KBM-7 (cell line): ENCODE results near the gene GIPR.
"Not testable (repeated sequence)": the region's sequence is repeated elsewhere in the genome, so short reads cannot be mapped to it uniquely, and the experiment has no call there.

ENCODE experiments used
- DNase-seq: peaks from one replicate; pipeline ENCODE4 v3.0.0-alpha.2; 2015
- in situ Hi-C: fragments of 300-500 bp; cut with MboI; formaldehyde crosslinking; loops from 2 replicates; pipeline ENCODE4 v1.14.3; 2020; ENCODE audit warnings: low sequenced_read_pairs, low pct_unique_long_range_greater_than_20kb, mixed read lengths

The GIPR gene, protein sequence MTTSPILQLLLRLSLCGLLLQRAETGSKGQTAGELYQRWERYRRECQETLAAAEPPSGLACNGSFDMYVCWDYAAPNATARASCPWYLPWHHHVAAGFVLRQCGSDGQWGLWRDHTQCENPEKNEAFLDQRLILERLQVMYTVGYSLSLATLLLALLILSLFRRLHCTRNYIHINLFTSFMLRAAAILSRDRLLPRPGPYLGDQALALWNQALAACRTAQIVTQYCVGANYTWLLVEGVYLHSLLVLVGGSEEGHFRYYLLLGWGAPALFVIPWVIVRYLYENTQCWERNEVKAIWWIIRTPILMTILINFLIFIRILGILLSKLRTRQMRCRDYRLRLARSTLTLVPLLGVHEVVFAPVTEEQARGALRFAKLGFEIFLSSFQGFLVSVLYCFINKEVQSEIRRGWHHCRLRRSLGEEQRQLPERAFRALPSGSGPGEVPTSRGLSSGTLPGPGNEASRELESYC

DNA sequence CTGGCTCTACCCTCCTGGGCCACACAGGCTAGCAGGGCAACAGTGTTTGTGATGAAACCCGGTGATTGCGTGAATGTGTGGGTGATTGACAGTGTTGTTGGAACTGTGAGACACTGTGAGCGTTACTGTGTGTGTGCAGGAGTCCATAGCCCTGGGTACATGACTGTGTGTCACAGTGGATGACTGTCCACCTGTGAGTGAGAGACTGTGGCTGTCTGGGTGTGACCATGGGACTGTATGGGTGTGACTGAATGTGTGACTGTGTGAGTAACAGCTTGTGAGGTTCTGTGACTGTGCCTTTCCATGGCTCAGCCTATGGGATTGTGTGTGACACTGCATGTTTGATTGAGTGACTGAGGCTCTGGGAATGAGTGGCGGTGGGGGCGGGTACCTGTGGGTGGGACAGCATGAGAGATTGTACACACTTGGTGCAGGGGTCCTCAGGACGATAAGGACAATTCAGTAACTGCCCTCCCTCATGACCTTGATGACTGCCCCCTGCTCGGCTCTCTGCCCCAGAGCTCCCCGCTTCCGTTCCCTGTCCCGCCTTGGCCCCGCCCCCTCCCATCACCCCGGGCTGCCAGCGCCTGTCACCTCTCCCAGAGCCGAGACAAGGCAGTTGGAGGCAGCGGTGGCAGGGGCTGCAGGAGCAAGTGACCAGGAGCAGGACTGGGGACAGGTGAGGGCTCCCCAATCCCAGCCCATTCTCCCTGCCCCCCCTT is at the start of gene GIPR:
Gene GIPR (plus strand): TSS at position 602 of the 722 bp plus-strand sequence. CDS start 1,300 bp downstream, outside the sequence.
- in situ Hi-C loops, result no loop called here
- DNase-seq, result peak; percentile 44

DNA sequence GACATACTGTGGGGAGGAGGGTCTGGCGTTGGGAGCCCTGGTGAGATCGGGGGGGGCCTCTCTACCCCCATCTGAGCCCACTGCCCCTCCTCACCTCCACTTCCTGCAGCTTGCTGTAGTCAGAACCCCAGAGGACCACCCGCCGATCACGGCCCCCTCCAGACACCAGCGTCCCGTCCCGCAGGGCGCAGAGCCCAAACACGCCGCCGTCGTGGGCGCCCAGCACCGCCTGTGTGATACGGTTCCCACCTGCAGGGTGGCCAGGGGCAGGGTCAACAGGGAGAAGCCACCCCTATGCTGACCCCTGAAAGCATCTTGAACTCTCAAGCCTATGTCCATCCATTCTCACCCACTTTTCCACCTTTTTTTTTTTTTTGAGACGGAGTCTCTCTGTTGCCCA is 46.6 kb upstream of the GIPR start:
- in situ Hi-C loops, result no loop called here

DNA sequence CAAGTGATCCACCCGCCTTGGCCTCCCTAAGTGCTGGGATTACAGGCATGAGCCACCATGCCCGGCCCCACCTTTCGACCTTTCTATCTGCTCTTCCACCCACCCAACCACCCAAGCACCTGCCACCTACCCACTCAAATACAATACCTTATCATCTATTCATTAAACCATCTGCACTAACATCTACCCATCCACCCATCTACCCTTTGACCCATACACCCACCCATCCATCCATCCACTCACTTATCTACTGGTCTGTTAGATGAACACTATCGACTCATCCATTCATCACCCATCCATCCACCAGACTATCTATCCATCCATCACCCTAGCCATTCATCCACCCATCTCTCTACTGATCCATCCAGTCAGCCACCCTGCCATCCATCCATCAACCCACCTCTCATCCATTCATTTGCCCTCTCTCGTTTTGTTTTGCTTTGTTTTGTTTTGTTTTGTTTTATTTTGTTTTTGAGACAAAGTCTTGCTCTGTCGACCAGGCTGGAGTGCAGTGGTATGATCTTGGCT is 46.0 kb upstream of the GIPR start:
- in situ Hi-C loops, result no loop called here

More for the DNA sequence above, 46.6 kb upstream of the GIPR start:
- no peak for DNase-seq

DNA sequence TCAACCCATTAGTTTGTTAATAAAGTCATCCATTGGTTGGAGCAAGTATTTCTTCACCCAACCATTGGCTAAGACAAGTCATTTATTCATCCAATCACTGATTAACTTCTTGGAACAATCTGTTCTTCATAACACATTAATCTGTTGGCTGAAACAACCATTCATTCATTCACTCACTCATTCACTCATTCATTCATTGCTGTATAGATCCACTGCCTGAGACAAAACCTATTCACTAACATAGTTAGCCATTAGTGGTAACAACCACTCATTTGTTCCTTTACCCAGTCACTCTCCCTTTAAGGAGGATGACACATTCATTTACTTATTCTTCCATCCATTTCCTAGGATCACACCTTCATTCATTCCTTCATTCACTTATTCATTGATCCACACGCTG is 44.0 kb upstream of the GIPR start:
- no peak for DNase-seq
- in situ Hi-C loops, result no loop called here

More for the DNA sequence above, 46.0 kb upstream of the GIPR start:
- no peak for DNase-seq

DNA sequence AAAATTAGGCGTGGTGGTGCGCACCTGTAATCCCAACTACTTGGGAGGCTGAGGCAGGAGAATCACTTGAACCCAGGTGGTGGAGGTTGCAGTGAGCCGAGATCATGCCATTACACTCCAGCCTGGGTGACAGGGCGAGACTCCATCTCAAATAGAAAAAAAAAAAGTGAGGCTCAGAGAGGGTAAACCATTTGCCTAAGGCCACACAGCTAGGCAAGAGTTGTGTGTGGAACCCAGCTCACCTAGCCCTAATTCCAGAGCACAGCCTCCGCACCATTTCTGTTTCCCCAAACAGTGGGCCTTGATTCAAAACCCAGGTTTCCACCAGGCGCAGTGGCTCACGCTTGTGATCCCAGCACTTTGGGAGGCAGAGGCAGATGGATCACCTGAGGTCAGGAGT is 39.8 kb upstream of the GIPR start:
- DNase-seq, in situ Hi-C loops: not testable (repeated sequence)

DNA sequence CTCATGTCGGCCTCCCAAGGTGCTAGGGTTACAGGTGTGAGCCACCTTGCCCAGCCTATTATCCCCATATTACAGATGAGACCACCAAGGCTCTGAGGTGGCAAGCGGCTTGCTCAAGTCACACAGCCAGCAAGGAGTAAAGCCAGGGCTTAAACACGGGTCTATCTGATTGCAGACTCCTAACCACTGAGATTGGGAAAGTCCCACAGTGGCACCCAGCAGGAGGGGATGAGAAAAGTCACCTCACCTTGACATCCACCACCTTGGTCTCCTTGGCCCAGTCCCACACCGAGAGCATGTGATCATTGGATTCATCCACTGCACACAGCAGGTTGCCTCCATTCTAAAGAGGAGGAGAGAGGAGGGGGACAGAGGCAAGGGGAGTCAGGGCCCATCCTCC is 38.3 kb upstream of the GIPR start:
- in situ Hi-C loops, result no loop called here
- DNase-seq, result no peak

DNA sequence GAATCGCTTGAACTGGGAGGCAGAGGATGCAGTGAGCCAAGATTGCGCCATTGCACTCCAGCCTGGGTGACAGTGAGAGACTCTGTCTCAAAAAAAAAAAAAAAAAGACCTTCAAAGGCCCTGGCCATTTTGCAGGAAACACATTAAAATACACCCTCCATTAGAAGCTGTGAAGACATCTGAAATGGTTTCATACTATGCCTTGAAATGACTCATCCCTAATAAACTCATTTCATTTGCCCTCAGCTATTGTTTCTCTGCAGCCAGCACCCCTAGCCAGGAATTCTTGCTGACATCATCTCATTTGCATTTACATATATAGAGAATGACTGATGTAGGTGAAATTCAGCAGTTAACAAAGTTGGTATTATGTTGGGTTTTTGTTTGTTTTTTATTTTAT is 37.6 kb upstream of the GIPR start:
- in situ Hi-C loops, result no loop called here
- DNase-seq, result no peak

DNA sequence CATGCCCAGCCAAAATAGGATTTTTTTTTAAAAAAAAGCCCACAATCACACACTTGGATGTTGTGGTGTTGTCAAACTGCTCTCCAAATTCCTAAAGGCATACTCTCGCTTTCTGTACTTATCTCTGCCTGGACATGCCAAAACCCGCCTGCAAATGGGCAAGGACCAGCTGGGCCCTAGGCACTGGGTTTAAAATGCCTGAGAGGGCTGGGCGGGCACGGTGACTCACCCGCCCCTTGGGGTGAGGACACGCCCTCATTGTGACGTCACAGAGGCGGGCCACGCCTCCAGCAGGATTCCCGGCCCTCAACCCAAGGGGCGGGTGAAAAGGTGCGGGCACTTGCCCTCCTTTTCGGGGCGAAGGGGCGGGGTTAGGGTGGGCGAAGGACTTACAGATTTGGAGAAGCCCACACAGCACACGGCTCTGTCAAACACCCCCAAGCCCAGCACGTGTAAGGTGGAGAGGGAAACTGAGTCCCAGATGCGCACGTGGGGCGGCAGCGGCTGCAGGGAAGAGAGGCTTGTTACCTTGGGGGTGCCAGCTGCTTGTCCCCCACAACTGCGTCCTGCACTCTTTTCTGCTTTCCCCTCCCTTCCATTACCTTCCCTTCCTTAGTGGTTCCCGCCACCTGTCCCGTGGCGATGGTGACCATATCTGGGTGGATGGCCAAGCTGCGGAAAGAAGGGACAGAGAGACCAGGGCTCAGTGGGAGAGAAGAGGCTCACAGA is 35.4 kb upstream of the GIPR start:
- in situ Hi-C loops, result no loop called here
- DNase-seq, result no peak

DNA sequence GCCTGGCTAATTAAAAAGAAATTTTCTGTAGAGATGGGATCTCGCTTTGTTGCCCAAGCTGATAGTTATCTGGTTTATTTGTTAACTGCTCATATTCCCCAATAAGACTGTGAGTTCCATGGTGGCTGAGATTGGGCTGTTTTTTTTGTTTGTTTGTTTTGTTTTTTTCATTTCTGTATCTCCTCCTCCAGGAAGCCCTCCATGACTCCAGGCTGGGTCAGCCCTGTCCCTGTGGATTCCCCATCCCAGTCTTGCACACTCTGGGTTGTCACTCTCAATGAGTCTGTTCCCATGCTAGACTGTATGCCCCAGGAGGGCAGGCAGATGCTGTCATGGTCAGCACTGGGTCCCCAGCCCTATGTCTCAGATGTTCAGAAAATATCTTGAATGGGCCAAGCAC is 31.7 kb upstream of the GIPR start:
- DNase-seq, result no peak
- in situ Hi-C loops, result no loop called here

DNA sequence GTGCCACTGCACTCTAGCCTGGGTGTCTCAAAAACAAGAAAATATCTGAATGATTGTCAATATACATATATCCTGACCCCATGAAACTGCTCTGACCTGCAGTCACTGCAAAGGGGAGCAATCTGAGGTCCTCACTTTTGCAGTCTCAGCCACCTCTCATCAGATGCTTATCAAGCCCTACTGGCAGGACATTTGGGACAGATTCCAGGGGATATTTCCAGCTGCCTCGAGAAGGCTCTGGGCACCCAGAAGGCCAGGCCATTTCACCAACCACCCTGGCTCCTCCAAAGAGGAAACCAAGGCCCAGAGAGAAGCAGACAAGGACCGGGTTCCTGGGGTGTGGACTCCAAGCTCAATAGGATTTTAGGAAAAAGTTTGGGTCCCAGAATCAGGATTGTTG is 31.1 kb upstream of the GIPR start:
- DNase-seq, result no peak
- in situ Hi-C loops, result no loop called here

DNA sequence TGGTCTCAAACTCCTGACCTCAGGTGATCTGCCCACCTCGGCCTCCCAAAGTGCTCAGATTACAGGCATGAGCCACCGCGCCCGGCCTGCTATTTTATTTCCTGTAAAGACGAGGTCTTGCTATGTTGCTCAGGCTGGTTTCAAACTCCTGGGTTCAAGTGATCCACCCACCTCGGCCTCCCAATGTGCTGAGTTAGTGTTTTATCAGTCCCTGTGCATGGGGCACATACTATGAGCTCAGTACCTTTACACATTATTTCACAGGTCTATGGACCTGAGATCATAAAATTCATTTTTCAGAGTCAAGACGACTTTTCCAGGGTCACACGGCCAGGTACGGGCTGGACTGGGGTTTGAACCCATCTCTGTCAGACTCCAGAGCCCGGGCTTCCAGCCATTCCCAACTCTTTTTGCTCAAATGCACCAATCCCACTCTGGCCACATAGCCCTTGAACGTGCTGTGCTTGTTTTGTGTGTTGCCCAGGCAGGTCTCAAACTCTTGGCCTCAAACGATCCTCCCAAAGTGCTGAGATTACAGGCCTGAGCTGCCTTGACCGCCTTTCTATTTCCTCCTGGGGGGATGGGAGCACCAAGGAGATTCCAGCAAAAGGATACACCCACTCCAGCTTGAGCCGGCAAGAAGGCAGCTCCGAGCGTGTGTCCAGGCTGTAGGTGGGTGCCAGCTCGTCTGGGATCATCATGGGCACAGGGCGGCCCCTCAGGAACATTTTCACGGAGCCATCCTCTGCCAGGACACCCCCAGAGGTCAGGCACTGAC is 29.9 kb upstream of the GIPR start:
- in situ Hi-C loops, result no loop called here
- no peak for DNase-seq

DNA sequence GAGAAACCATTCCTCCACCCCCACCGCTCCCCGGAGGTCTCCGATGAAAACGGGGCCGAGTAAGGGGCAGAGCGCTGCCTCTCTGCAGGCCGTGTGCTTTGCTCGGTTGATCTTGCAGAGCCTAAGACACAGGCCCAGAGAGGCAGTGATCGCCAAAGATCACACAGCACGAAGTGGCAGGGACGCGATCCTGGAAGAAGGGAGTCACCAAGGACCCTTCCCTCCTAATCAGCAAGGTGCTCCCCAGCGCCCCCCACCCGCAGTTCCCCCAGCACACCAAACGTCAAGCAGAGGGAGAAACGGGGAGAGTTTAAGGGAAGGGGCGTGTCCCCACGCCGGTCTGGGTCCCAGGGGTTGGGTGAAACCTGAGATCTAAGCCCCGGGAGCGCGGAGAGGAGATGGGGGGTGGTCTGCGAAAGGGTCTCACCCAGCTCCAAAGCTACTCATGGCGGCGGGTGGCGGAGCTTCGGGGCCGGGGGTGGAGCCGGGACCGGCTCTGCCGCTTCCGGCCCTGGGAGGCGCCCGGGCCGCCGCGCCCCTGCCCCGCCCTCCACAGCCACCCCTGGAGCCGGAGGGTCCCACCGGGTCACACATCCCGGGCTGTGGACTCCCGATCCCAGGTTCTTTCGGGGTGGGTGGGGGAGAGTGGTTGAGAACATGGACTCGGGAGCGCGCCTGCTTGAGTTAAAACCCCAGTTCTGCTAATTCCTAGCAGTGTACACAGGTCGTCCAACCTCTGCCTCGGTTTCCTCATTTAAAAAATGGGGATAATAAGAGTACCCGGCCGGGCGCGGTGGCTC is 28.9 kb upstream of the GIPR start, which contains the start of gene EML2:
Gene EML2 (minus strand): TSS at position 468 of the 800 bp plus-strand sequence. CDS start 21 bp downstream, at position 447.
- DNase-seq, result peak; percentile 41
- in situ Hi-C loops, result no loop called here

DNA sequence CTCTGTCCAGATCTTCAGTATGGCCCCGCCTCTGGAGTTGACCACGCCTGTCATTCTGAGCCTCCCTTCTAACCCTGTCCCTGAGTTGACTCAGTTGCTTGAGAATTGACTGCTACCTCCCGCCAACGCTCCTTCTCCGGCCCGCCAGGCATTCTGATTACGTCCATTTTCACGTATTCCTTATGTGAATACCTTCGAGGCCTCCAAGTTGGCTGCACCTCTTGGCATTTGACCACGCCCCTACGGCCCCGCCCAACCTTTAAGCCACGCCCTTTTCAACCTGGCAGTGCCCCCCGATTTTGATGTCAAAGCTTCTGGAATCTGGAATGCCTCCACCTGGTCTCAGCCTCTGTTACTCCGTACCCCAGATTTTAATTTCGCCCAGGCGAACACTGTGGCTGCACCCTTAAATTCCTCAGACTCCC is 27.2 kb upstream of the GIPR start:
- in situ Hi-C loops, result no loop called here
- DNase-seq, result no peak

DNA sequence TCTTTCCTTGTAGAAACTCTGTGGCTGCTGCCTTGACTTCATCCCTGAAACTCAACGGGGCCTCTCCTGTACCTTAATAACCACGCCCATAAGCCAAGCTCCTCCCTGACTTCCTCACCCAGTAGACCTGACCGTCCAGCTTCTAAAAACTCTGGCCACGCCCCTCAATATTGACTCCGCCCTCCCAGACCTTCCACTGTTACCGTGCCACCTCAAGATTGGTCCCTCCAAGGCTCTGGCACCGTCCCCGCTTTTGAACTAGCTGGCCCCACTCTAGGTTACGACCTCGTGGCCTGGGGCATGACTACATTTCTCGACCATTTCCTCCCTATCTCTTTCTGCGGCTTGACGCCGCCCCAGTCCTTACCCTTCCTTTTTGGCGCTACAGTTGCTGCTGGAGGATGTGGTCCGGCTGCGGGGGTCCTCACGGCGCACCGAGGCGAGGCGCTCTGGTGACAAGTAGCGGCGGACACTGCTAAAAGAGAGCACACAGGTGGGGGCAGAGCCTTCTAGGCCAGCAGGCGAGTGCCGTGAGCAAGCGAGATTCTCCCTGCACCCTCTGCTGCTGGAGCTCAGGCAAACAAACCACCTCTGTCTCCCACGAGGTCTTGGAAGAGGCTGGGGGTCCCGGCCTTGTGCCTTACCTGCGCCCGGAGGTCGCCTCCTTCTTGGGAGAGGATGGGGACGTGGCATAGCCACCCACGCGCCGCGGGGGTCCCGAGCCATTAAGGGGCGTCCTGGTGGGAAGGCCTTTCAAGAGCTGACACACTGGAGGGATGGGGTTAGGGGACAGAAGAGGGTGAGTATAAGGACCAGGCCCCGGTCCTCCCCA is 26.5 kb upstream of the GIPR start:
- peak; percentile 97 for DNase-seq
- in situ Hi-C loops, result no loop called here

DNA sequence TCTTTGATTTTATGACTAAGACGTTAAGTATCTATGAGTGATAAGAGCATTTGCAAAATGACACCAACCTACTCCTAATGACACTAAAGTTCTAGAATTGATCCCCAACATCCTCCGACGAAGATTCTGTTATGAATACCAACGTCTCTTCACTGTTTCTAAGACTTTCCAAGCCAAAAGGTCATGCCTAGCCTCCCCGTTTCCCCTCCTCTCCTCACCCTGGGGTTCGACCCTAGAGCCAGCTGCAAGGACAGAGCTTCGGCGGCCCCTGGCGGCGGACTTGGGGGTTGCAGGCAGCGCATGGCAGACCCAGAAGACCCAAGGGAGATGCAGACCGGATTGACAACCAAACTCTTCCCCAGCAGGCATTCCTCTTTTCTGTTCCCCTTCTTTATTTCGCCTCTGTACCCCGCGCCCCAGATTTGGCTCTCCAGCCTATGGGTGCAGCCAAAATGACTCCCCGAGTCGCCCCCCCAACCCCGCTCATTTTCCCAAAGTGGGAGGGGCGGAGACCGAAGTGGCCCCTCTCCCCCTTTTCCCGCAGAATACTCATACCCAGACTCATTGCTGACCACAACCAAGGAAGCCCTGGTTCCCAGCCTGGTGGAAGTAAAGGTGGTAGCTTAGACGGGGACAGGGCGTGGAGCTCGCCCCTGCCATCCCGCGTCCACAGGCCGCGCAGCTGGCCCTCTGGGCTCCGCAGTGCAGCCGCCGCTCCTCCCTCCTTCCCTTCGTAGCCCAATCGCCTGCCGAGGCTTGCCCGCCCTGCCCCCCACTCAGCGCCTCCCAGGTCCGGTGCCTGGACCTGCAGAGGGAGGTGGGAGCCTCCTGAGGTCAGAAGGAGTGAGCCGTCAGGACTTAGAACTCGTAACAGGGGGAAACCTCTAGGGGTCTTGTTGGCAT is 24.7 kb upstream of the GIPR start:
- DNase-seq, result peak; percentile 93
- in situ Hi-C loops, result no loop called here
